Activated T-helper 1 cell treated with anti-CD3 and anti-CD28 coated beads, Interleukin-2, amount 50 U/mL, for 16 hours (primary cell): ENCODE data around the gene APLP1.
"Not testable (repeated sequence)": the region's sequence is repeated elsewhere in the genome, so short reads cannot be mapped to it uniquely, and the experiment has no call there.

Source experiments
- DNase-seq, 2 donors: peaks; one replicate each; pipeline ENCODE4 v3.0.0-alpha.2; 2020; ENCODE audit warnings: low read depth in 1 of 2, low spot score in 1 of 2

The APLP1 gene

GRCh38 chr19:35903550-35904179 lies 35.3 kb downstream of the APLP1 start:
- peak; percentile 77 to 82 for DNase-seq

DNA sequence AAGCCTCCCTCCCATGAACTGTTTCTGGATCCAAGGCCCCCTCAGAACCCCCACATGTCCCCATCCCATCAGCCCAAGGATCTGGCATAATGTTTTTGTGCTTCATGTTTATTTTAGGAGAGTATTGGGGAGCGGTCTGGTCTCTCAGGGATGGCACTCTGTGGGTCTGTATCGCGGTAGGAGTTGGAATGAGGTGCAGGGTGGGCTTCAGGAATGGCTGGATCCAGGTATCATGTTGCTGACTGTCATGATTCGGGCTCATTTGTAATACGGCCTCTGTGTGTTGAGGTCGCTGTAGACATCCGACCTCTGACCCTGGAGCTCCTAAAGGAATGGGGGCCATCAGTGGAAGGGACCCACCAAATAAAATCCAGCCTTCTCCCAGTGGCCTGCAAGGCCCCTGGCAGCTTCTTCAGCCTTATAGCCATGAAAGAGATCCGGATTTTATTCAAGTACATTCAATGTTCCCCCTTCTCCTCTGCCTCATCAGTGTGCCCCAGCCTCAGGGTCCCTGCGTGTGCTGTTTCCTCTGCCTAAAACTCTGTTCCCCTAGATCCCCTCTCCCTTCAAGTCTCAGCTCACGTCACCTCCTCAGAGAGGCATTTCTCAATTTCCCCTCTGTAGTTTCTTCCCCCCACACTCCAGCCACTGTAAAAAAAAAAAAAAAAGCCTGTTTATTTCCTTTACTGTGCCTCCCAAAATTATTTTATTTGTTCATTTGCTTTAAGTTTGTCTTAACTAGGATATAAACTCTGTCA lies 36.1 kb downstream of the APLP1 start:
- no peak for DNase-seq

DNA sequence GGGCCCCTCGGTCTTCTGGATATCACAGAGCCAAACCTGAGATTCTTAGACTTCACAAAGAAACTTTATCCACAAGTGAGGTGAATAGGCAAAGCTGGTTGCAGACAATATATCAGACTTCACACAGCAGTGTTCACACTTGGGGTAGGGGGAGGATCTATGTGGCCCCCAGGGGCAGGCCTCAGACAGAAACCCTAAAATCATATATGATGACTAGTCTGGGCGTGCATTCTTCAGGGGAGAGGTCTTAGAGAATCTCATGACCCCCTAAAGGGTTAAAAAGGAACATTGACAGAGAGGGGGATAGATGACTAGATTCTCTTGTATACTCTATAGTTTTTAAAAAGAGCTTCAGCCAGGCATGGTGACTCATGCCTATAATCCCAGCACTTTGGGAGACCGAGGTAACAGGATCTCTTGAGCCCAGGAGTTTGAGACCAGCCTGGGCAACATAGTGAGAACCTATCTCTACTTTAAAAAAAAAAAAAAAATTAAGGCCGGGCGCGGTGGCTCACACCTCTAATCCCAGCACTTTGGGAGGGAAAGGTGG lies 36.9 kb downstream of the APLP1 start:
- no peak for DNase-seq

GRCh38 chr19:35907377-35907745 lies 39.0 kb downstream of the APLP1 start:
- no peak for DNase-seq

- DNase-seq = no peak
Observed at GRCh38 chr19:35908010-35908441, 39.7 kb downstream of the APLP1 start, which contains the start of gene TYROBP. TYROBP (minus strand) TSS chr19:35908295; CDS start chr19:35908228, 67 bp downstream.

- no peak for DNase-seq
Observed at GRCh38 chr19:35908973-35909683, 40.8 kb downstream of the APLP1 start.

GRCh38 chr19:35909684-35910035 lies 41.3 kb downstream of the APLP1 start:
- DNase-seq = no peak

GRCh38 chr19:35910355-35910754 lies 42.0 kb downstream of the APLP1 start:
- DNase-seq = not testable (repeated sequence)

GRCh38 chr19:35911173-35911572 lies 42.8 kb downstream of the APLP1 start:
- DNase-seq = no peak

DNA sequence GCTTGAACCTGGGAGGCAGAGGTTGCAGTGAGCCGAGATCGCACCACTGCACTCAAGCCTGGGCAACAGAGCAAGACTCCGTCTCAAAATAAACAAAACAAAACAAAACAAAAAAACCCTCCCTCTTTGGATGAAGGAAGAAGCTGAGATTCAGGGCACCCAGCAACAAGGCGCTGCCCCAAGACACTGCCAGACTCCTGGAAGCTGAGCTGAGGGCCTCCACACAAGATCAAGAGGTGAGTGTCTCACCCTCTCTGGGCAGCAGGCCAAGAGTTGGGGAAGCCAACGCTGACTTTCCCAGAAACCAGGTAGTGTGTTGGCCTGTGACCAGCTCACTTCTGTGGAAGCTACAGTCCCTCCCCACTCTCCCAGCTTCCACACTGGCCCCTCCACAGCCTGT lies 43.4 kb downstream of the APLP1 start:
- no peak for DNase-seq

DNA sequence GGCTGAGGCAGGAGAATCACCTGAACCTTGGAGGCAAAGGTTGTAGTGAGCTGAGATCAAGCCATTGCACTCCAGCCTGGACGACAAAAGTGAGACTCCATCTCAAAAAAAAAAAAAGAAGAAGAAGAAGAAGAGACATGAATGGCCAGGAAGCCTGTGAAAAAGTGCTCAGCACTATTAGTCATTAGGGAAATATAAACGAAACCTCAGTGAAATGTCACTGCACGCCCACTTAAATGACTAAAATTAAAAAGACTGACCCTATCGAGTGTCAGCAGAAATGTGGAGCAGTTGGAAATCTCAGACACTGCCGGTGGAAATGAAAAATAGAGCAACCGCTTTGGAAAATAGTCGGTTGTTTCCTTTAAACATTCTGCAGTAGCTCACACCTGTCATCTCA lies 45.2 kb downstream of the APLP1 start:
- DNase-seq = no peak

DNA sequence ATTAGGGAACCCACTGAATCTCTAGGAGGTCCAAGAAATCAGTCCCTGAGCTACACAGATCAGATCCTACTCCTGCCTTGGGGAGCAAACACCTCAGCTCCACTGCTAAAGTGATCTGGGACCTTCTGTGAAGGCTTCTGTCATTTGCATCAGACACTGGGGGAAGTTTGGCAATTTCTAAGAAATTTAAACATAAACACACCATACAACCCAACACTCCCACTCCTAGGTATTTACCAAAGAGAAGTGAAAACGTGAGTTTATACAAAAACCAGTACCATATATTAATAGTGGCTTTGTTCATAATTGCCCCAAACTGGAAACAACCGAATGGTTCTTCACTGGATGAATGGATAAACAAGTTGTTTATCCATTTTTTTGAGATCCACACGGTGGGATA lies 47.1 kb downstream of the APLP1 start:
- no peak for DNase-seq

DNA sequence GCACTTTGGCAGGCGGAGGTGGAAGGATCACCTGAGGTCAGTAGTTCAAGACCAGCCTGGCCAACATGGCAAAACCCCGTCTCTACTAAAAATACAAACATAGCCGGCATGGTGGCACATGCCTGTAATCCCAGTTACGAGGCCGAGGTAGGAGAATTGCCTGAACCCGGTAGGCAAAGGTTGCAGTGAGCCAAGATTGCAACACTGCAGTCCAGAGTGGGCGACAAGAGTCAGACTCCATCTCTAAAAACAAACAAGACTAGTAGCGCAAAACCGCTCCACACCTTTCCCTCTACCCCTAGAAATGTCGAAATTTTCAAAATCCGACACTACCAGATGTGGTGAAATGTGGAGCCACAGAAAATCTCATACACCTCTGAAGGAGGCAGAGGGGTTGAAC lies 50.9 kb downstream of the APLP1 start:
- no peak for DNase-seq

- DNase-seq = no peak
Observed at GRCh38 chr19:35921012-35921411, 52.6 kb downstream of the APLP1 start.

DNA sequence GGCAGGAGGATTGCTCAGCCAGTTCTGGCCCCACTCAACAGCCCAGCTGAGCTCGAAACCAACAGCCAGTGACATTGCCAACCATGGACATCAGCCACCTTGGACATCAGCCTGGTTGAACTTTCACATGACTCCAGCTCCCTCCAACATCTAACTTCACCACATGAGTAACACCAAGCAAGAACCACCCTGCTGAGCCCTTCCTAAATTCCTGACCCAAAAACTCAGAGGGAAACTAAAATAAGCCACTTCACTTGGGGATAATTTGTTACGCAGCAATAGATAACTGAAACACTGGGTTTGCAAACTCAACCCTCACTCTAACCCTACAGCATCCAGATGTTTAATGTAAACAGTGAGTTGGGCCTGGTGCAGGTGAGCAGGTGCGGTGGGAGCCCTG lies 57.1 kb downstream of the APLP1 start:
- no peak for DNase-seq

DNA sequence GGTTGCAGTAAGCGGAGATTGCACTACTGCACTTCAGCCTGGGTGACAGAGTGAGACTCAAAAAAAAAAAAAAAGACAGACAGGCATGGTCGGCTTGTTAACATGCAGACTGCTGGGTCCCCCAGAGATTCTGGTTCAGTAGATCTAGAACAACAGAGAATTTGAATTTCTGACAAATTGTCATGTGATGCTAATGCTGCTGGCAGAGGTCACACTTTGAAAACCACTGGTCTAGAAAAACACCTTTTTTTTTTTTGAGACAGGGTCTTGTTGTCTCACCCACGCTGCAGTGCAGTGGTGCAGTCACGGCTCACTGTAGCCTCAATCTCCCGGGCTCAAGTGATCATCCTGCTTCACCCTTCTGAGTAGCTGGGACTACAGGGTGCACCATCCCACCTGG lies 60.1 kb downstream of the APLP1 start:
- DNase-seq = no peak
